CD14-positive monocyte (primary cell): Measurements from ENCODE around the gene SYNDIG1. TPM values are rescaled to one million over a fixed set of nuclear protein-coding genes. Genes with fewer than 3 reads are reported as not detected.

Source experiments
- DNase-seq, 3 donors: peaks; one replicate each; pipeline ENCODE4 v3.0.0-alpha.2; 2011 to 2022
- H2AFZ ChIP-seq: 2 replicates; pipeline ENCODE4 v1.6.0; 2012; ENCODE audit warnings: mild to moderate bottlenecking, low read depth, low read length, inconsistent platforms; ENCODE audit not compliant: insufficient read depth, poor library complexity, severe bottlenecking
- H3K27ac ChIP-seq, 2 donors: 1 replicate in 1 of 2; 2 replicates in 1 of 2; pipeline ENCODE4 v1.5.1; 2012 to 2013; ENCODE audit warnings: low read length in 2 of 2, control low read depth in 1 of 2, inconsistent platforms in 1 of 2, low read depth in 1 of 2, mild to moderate bottlenecking in 1 of 2
- H3K27me3 ChIP-seq, 2 donors: one replicate each; pipeline versions ENCODE4 v1.6.0 to v1.6.1; 2011 to 2013; ENCODE audit warnings: low read length in 2 of 2; ENCODE audit not compliant: control insufficient read depth in 2 of 2, insufficient read depth in 2 of 2
- H3K36me3 ChIP-seq, 2 donors: replicated peaks in 1 of 2; 1 replicate in 1 of 2; 2 replicates in 1 of 2; pipeline versions ENCODE4 v1.5.1 to v1.6.1; 2012 to 2013; ENCODE audit warnings: low read length in 2 of 2, control low read depth in 1 of 2, inconsistent platforms in 1 of 2, mild to moderate bottlenecking in 1 of 2; ENCODE audit not compliant: insufficient read depth in 2 of 2, control insufficient read depth in 1 of 2
- H3K4me1 ChIP-seq, 2 donors: 1 replicate in 1 of 2; 2 replicates in 1 of 2; pipeline versions ENCODE4 v1.5.1 to v1.6.1; 2012 to 2013; ENCODE audit warnings: low read length in 2 of 2, control low read depth in 1 of 2, inconsistent platforms in 1 of 2, mild to moderate bottlenecking in 1 of 2, moderate library complexity in 1 of 2; ENCODE audit not compliant: insufficient read depth in 2 of 2, control insufficient read depth in 1 of 2
- H3K4me2 ChIP-seq: replicated peaks from 2 replicates; pipeline ENCODE3; 2012; ENCODE audit warnings: low read length, moderate library complexity, mild to moderate bottlenecking; ENCODE audit not compliant: poor library complexity, severe bottlenecking; ENCODE audit errors: extremely low read depth
- H3K4me3 ChIP-seq, 3 experiments: fragments of 200-600 bp in 1 of 3; sonication (generic) in 1 of 3; replicated peaks in 1 of 3; 1 replicate in 2 of 3; 2 replicates in 1 of 3; pipeline ENCODE4 v1.5.1; 2011 to 2013; ENCODE audit warnings: low read length in 3 of 3, mild to moderate bottlenecking in 3 of 3, control low read depth in 2 of 3, low read depth in 2 of 3, inconsistent platforms in 1 of 3, moderate library complexity in 1 of 3
- H3K79me2 ChIP-seq: 2 replicates; pipeline ENCODE4 v1.6.0; 2012; ENCODE audit warnings: mild to moderate bottlenecking, control low read depth, inconsistent platforms, low read length, moderate library complexity; ENCODE audit not compliant: insufficient read depth
- H3K9ac ChIP-seq: 2 replicates; pipeline ENCODE4 v1.6.0; 2017; ENCODE audit warnings: low read length, mild to moderate bottlenecking; ENCODE audit not compliant: insufficient read depth, poor library complexity, severe bottlenecking
- H3K9me3 ChIP-seq, 2 donors: replicated peaks in 1 of 2; 1 replicate in 1 of 2; 2 replicates in 1 of 2; pipeline versions ENCODE4 v1.5.1 to v1.6.1; 2012 to 2013; ENCODE audit warnings: low read length in 2 of 2, control low read depth in 1 of 2; ENCODE audit not compliant: control insufficient read depth in 1 of 2, insufficient read depth in 1 of 2
- H4K20me1 ChIP-seq: 2 replicates; pipeline ENCODE4 v1.6.0; 2012; ENCODE audit warnings: mild to moderate bottlenecking, low read length, control low read depth, moderate library complexity; ENCODE audit not compliant: insufficient read depth
- H3K27ac Mint-ChIP-seq, 7 donors: one replicate each; pipeline ENCODE4 v1.8.0; 2020; ENCODE audit warnings: mild to moderate bottlenecking in 7 of 7, mixed read lengths in 7 of 7, moderate library complexity in 6 of 7, inconsistent platforms in 2 of 7
- H3K27me3 Mint-ChIP-seq, 3 donors: one replicate each; pipeline ENCODE4 v1.8.0; 2021 to 2022; ENCODE audit warnings: low read depth in 3 of 3, mild to moderate bottlenecking in 3 of 3, mixed read lengths in 3 of 3, moderate library complexity in 3 of 3, inconsistent platforms in 1 of 3
- H3K36me3 Mint-ChIP-seq, 2 donors: one replicate each; pipeline ENCODE4 v1.8.0; 2020; ENCODE audit warnings: mixed read lengths in 2 of 2, inconsistent platforms in 1 of 2, mild to moderate bottlenecking in 1 of 2
- H3K4me1 Mint-ChIP-seq: one replicate; pipeline ENCODE4 v1.8.0; 2020; ENCODE audit warnings: mild to moderate bottlenecking, mixed read lengths
- H3K4me3 Mint-ChIP-seq, 2 donors: one replicate each; pipeline ENCODE4 v1.8.0; 2020; ENCODE audit warnings: mild to moderate bottlenecking in 2 of 2, mixed read lengths in 2 of 2, moderate library complexity in 1 of 2
- H3K9me3 Mint-ChIP-seq, 7 donors: one replicate each; pipeline ENCODE4 v1.8.0; 2020 to 2022; ENCODE audit warnings: mixed read lengths in 7 of 7, mild to moderate bottlenecking in 6 of 7, moderate library complexity in 6 of 7, inconsistent platforms in 2 of 7
- WGBS: methylation state at CpG from one replicate; pipeline ENCODE4 v1.1.5; 2013; ENCODE audit warnings: missing lambda C conversion rate; ENCODE audit not compliant: insufficient coverage; 5-methylcytosine and 5-hydroxymethylcytosine counted together
- intact Hi-C, 2 donors: fragments of 100-400 bp; cut with micrococcal nuclease; formaldehyde crosslinking; loops; one replicate each; pipeline versions ENCODE4 v1.15.0 to v1.15.1; 2023
- polyA plus RNA-seq, 3 donors: library from polyadenylated mRNA; depleted of rRNA in 1 of 3; unstranded in 2 of 3; stranded (reverse) in 1 of 3; fragments of 300-500 nt in 2 of 3; fragments of >200 nt in 1 of 3; fragmentation: Illumina TruSeq in 2 of 3; gene quantifications; 1 replicate in 2 of 3; 2 replicates in 1 of 3; pipeline ENCODE4 v1.2.3, GENCODE V29; 2012 to 2021
- TF ChIP-seq, protein P1 (sequence below): fragments of 200-600 bp; IDR thresholded peaks from one replicate; pipeline ENCODE4 v1.8.0; 2022; ENCODE audit warnings: antibody characterized with exemption, mild to moderate bottlenecking

SYNDIG1 gene
- polyA plus RNA-seq, 3 donors, result not detected

DNA sequence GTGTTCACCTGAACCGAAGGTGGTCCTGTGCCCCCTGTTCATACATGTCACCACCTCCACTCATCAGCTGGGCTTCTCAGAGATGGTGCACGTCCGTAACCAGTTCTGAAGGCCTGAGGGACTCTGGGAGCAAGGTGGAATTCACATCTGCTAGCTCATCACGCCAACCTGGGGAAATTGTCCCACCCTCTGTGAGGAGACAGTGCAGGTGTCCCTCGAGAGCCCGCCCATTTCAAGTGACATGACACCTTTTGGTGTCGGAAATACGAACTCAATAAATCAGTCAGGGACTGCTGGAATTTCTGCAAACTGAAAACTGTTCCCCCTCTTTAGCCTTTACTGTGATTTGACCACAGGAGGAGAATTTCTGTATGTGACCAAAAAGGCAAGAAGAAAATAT lies 99.4 kb downstream of the SYNDIG1 start:
- no peak overlapping the region for H3K27ac Mint-ChIP-seq
- no peak overlapping the region for H3K4me3 ChIP-seq
- WGBS, result 89% methylated on average over 8 of the region's 8 CpGs

DNA sequence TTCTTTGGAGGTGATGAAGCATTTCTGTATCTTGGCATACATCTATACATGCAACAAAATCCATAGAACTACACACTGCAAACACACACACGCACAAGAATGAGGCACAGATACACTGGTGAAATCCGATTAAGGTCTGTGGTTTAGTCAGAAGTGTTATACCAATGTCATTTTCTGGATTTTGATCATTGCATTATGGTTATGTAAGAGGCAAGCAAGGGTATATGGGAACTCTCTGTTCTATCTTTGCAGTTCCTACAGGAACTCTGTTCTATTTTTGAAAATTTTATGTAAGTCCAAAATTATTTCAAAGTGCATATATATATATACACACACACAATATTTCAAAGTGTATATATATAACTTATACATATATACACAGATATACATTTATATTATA lies 101.7 kb downstream of the SYNDIG1 start:
- Histone ChIP-seq H3K79me2 (no peaks in the 10 kb centered on the region), H3K4me1 (no peaks in the 10 kb centered on the region), H3K4me3 (no peak overlapping the region), H3K4me2 (no peak overlapping the region), H3K9me3 (peaks cover 0 to 4% of the 10 kb centered on the region in 2 donors), H3K9ac (no peak overlapping the region), H3K36me3 (no peaks in the 10 kb centered on the region), H3K27ac (no peak overlapping the region), H4K20me1 (no peaks in the 10 kb centered on the region), H3K27me3 (no peaks in the 10 kb centered on the region), H2AFZ (no peak overlapping the region)
- no peak overlapping the region for H3K27ac Mint-ChIP-seq
- peaks cover 0 to 8% (median 0%) of the 10 kb centered on the region in 7 donors for H3K9me3 Mint-ChIP-seq
- H3K4me3 Mint-ChIP-seq, result no peak overlapping the region
- peaks cover 0 to 3% (median 2%) of the 10 kb centered on the region in 3 donors for H3K27me3 Mint-ChIP-seq
- no peaks in the 10 kb centered on the region for H3K36me3 Mint-ChIP-seq
- intact Hi-C loops, result no loop called here
- TF ChIP-seq, protein P1, sequence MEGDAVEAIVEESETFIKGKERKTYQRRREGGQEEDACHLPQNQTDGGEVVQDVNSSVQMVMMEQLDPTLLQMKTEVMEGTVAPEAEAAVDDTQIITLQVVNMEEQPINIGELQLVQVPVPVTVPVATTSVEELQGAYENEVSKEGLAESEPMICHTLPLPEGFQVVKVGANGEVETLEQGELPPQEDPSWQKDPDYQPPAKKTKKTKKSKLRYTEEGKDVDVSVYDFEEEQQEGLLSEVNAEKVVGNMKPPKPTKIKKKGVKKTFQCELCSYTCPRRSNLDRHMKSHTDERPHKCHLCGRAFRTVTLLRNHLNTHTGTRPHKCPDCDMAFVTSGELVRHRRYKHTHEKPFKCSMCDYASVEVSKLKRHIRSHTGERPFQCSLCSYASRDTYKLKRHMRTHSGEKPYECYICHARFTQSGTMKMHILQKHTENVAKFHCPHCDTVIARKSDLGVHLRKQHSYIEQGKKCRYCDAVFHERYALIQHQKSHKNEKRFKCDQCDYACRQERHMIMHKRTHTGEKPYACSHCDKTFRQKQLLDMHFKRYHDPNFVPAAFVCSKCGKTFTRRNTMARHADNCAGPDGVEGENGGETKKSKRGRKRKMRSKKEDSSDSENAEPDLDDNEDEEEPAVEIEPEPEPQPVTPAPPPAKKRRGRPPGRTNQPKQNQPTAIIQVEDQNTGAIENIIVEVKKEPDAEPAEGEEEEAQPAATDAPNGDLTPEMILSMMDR, result no peak
- H3K4me1 Mint-ChIP-seq, result no peaks in the 10 kb centered on the region
- no peak for DNase-seq
- WGBS, result no CpG with 5 or more reads among the region's 2 CpGs

More for the DNA sequence above, 99.4 kb downstream of the SYNDIG1 start:
- H3K9me3 ChIP-seq, result peaks cover 1 to 20% of the 10 kb centered on the region in 2 donors
- H3K9ac ChIP-seq, result no peak overlapping the region
- no peaks in the 10 kb centered on the region for H3K79me2 ChIP-seq
- H3K36me3 ChIP-seq, result no peaks in the 10 kb centered on the region
- Mint-ChIP-seq H3K4me3 (no peak overlapping the region), H3K4me1 (no peaks in the 10 kb centered on the region), H3K27me3 (peaks cover 0 to 3% (median 2%) of the 10 kb centered on the region in 3 donors), H3K36me3 (no peaks in the 10 kb centered on the region), H3K9me3 (peaks cover under 1 to 9% (median 4%) of the 10 kb centered on the region in 7 donors)
- H3K27me3 ChIP-seq, result no peaks in the 10 kb centered on the region
- H3K4me2 ChIP-seq, result no peak overlapping the region
- H2AFZ ChIP-seq, result no peak overlapping the region
- TF ChIP-seq, protein P1, result no peak
- DNase-seq, result no peak
- no peak overlapping the region for H3K27ac ChIP-seq
- no peaks in the 10 kb centered on the region for H4K20me1 ChIP-seq
- H3K4me1 ChIP-seq, result no peaks in the 10 kb centered on the region
- intact Hi-C loops, result no loop called here
